ENCODE measurements around the gene POU2F1.

DNA sequence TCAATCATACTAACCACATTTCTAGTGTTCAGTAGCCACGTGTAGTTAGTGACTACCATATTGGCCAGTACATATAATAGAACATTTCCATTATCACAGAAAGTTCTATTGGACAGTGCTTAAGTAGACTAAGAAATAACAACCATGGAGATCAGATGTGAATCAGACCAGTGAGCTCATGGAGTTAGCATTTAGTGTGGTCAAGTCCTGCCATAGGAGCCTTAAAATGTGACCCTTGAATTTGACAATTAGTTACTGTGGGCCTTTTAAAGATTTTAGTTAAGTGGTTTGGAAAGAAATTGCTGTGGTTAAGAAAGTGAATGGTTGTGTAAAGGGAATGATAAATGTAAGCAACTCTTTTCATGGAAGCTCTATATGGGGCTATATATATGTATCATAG is 123.4 kb downstream of the POU2F1 start:
- TF ChIP-seq, protein P1, sequence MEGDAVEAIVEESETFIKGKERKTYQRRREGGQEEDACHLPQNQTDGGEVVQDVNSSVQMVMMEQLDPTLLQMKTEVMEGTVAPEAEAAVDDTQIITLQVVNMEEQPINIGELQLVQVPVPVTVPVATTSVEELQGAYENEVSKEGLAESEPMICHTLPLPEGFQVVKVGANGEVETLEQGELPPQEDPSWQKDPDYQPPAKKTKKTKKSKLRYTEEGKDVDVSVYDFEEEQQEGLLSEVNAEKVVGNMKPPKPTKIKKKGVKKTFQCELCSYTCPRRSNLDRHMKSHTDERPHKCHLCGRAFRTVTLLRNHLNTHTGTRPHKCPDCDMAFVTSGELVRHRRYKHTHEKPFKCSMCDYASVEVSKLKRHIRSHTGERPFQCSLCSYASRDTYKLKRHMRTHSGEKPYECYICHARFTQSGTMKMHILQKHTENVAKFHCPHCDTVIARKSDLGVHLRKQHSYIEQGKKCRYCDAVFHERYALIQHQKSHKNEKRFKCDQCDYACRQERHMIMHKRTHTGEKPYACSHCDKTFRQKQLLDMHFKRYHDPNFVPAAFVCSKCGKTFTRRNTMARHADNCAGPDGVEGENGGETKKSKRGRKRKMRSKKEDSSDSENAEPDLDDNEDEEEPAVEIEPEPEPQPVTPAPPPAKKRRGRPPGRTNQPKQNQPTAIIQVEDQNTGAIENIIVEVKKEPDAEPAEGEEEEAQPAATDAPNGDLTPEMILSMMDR (IDR thresholded peaks at IDR 0.05), result no peak
- no peak for TF ChIP-seq POLR2A (IDR thresholded peaks at IDR 0.05)

All from thyroid gland (tissue), 4 donors.